Gastrocnemius medialis (tissue), 4 donors: ENCODE measurements around the gene CALML5.

Source experiments
- POLR2A ChIP-seq, 2 donors: fragments of 450-650 bp; IDR thresholded peaks; one replicate each; pipeline ENCODE4 v1.6.1; 2017; ENCODE audit warnings: antibody characterized with exemption in 2 of 2, mild to moderate bottlenecking in 2 of 2, moderate library complexity in 2 of 2
- TF ChIP-seq, protein P1 (sequence below), 5 experiments: fragments of 450-650 bp in 3 of 5; fragments of 200-600 bp in 2 of 5; sonication (generic) in 2 of 5; IDR thresholded peaks in 4 of 5; conservative IDR thresholded peaks in 1 of 5; 1 replicate in 4 of 5; 2 replicates in 1 of 5; pipeline ENCODE4 v1.5.1; 2016 to 2019; ENCODE audit warnings: antibody characterized with exemption in 5 of 5, mild to moderate bottlenecking in 3 of 5, moderate library complexity in 3 of 5

DNA sequence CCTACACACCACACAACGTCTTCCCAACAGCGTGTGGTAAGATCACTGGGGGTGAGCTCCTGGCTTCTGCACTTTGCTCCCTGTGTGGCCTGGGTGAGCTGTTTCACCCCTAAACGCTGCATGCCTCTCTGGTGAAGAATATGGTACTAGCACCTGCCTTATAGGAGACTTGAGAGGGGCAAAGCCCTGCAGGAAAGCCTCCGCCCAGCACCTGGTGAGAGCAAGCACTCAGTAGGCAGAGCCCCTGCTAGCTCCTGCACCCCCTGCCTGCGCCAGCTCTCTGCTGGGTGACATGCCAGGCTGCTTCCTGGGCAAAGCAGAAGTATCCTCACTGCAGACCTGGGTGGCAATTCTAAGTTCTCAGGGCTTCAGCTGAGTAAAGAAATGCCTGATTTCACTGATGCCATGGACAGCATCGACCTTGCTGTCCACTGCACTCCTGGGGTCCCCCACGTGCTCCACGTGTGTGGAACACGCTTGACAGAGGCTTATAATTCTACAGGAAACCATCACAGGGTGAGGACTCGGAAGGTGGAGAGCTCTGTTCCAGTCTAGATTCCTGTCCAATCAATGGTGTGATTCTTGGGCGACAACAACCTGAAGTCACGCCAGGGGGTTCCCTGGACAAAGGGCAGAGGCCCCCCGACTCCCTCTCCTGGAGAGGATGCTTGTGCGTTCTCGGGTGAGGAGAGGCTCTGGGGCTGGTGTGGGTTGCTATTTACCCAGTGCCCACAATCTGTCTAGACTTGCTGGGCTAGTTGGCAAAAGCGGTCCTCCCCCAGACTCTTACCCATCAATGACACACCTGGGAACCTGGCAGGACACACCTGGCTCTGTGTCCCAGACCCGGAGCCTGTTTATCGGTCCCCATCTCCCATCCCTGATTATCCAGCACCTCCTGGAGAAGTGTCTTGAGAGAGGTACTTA is 5.0 kb upstream of the CALML5 start:
- TF ChIP-seq POLR2A (IDR thresholded peaks at IDR 0.05), result no peak
- TF ChIP-seq, protein P1, sequence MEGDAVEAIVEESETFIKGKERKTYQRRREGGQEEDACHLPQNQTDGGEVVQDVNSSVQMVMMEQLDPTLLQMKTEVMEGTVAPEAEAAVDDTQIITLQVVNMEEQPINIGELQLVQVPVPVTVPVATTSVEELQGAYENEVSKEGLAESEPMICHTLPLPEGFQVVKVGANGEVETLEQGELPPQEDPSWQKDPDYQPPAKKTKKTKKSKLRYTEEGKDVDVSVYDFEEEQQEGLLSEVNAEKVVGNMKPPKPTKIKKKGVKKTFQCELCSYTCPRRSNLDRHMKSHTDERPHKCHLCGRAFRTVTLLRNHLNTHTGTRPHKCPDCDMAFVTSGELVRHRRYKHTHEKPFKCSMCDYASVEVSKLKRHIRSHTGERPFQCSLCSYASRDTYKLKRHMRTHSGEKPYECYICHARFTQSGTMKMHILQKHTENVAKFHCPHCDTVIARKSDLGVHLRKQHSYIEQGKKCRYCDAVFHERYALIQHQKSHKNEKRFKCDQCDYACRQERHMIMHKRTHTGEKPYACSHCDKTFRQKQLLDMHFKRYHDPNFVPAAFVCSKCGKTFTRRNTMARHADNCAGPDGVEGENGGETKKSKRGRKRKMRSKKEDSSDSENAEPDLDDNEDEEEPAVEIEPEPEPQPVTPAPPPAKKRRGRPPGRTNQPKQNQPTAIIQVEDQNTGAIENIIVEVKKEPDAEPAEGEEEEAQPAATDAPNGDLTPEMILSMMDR (IDR thresholded peaks at IDR 0.05 in 4 of 5, conservative IDR thresholded peaks at IDR 0.05 in 1 of 5), result no peak
